ENCODE measurements around the gene UGP2. TPM values are rescaled to one million over a fixed set of nuclear protein-coding genes. Genes with fewer than 3 reads are reported as not detected.
A peak's percentile ranks its signal among the peaks of the same experiment; 100 is the strongest.
"Not testable (repeated sequence)": the region's sequence is repeated elsewhere in the genome, so short reads cannot be mapped to it uniquely, and the experiment has no call there.

The UGP2 gene
- 100 to 1,000 TPM in 11 of 12 donors, not detected in 1; 203 to 406 (median 344) TPM for polyA plus RNA-seq (ENCODE audit: insufficient read length in 12 of 12)
- long read RNA-seq, donor 1, transcript UGP2-202 (10 exons, 2,136 nt): major isoform, 12 of 28 reads
- long read RNA-seq, donor 1, partial matches to known transcripts: 14 of 28 reads
- long read RNA-seq, donor 1, other reads (novel, unspliced or antisense): 0 of 28 reads
- long read RNA-seq, donor 2, transcript UGP2-201 (10 exons, 2,338 nt): major isoform, 53 of 173 reads
- long read RNA-seq, donor 2, transcript UGP2-202 (10 exons, 2,136 nt): minor isoform, 45 of 173 reads
- long read RNA-seq, donor 2, transcript UGP2-203 (10 exons, 1,955 nt): minor isoform, 7 of 173 reads
- long read RNA-seq, donor 2, partial matches to known transcripts: 58 of 173 reads
- long read RNA-seq, donor 2, other reads (novel, unspliced or antisense): 5 of 173 reads
- long read RNA-seq, donor 3, transcript UGP2-202 (10 exons, 2,136 nt): major isoform, 13 of 41 reads
- long read RNA-seq, donor 3, transcript UGP2-201 (10 exons, 2,338 nt): minor isoform, 12 of 41 reads
- long read RNA-seq, donor 3, partial matches to known transcripts: 12 of 41 reads
- long read RNA-seq, donor 3, other reads (novel, unspliced or antisense): 0 of 41 reads
- long read RNA-seq, donor 4, transcript UGP2-201 (10 exons, 2,338 nt): major isoform, 10 of 25 reads
- long read RNA-seq, donor 4, transcript UGP2-202 (10 exons, 2,136 nt): minor isoform, 6 of 25 reads
- long read RNA-seq, donor 4, partial matches to known transcripts: 5 of 25 reads
- long read RNA-seq, donor 4, other reads (novel, unspliced or antisense): 0 of 25 reads
- long read RNA-seq, donor 5, transcript UGP2-201 (10 exons, 2,338 nt): major isoform, 58 of 209 reads
- long read RNA-seq, donor 5, transcript UGP2-202 (10 exons, 2,136 nt): minor isoform, 52 of 209 reads
- long read RNA-seq, donor 5, partial matches to known transcripts: 85 of 209 reads
- long read RNA-seq, donor 5, other reads (novel, unspliced or antisense): 7 of 209 reads
- long read RNA-seq, donor 6, transcript UGP2-202 (10 exons, 2,136 nt): minor isoform, 14 of 79 reads
- long read RNA-seq, donor 6, transcript UGP2-201 (10 exons, 2,338 nt): major isoform, 20 of 79 reads
- long read RNA-seq, donor 6, partial matches to known transcripts: 42 of 79 reads
- long read RNA-seq, donor 6, other reads (novel, unspliced or antisense): 0 of 79 reads
- long read RNA-seq, donor 7, transcript UGP2-201 (10 exons, 2,338 nt): major isoform, 14 of 54 reads
- long read RNA-seq, donor 7, transcript UGP2-202 (10 exons, 2,136 nt): minor isoform, 11 of 54 reads
- long read RNA-seq, donor 7, partial matches to known transcripts: 26 of 54 reads
- long read RNA-seq, donor 7, other reads (novel, unspliced or antisense): 0 of 54 reads
- long read RNA-seq, donor 8, transcript UGP2-203 (10 exons, 1,955 nt): minor isoform, 5 of 132 reads
- long read RNA-seq, donor 8, transcript UGP2-202 (10 exons, 2,136 nt): minor isoform, 48 of 132 reads
- long read RNA-seq, donor 8, transcript UGP2-201 (10 exons, 2,338 nt): major isoform, 61 of 132 reads
- long read RNA-seq, donor 8, partial matches to known transcripts: 12 of 132 reads
- long read RNA-seq, donor 8, other reads (novel, unspliced or antisense): 0 of 132 reads
- long read RNA-seq, donor 9, transcript UGP2-201 (10 exons, 2,338 nt): major isoform, 21 of 47 reads
- long read RNA-seq, donor 9, transcript UGP2-202 (10 exons, 2,136 nt): minor isoform, 9 of 47 reads
- long read RNA-seq, donor 9, partial matches to known transcripts: 11 of 47 reads
- long read RNA-seq, donor 9, other reads (novel, unspliced or antisense): 0 of 47 reads
- long read RNA-seq, donor 10, transcript UGP2-201 (10 exons, 2,338 nt): major isoform, 33 of 114 reads
- long read RNA-seq, donor 10, transcript UGP2-202 (10 exons, 2,136 nt): major isoform, 33 of 114 reads
- long read RNA-seq, donor 10, partial matches to known transcripts: 35 of 114 reads
- long read RNA-seq, donor 10, other reads (novel, unspliced or antisense): 9 of 114 reads
- long read RNA-seq, donor 11, transcript UGP2-202 (10 exons, 2,136 nt): minor isoform, 30 of 170 reads
- long read RNA-seq, donor 11, transcript UGP2-201 (10 exons, 2,338 nt): major isoform, 60 of 170 reads
- long read RNA-seq, donor 11, transcript UGP2-203 (10 exons, 1,955 nt): minor isoform, 5 of 170 reads
- long read RNA-seq, donor 11, partial matches to known transcripts: 74 of 170 reads
- long read RNA-seq, donor 11, other reads (novel, unspliced or antisense): 0 of 170 reads

DNA sequence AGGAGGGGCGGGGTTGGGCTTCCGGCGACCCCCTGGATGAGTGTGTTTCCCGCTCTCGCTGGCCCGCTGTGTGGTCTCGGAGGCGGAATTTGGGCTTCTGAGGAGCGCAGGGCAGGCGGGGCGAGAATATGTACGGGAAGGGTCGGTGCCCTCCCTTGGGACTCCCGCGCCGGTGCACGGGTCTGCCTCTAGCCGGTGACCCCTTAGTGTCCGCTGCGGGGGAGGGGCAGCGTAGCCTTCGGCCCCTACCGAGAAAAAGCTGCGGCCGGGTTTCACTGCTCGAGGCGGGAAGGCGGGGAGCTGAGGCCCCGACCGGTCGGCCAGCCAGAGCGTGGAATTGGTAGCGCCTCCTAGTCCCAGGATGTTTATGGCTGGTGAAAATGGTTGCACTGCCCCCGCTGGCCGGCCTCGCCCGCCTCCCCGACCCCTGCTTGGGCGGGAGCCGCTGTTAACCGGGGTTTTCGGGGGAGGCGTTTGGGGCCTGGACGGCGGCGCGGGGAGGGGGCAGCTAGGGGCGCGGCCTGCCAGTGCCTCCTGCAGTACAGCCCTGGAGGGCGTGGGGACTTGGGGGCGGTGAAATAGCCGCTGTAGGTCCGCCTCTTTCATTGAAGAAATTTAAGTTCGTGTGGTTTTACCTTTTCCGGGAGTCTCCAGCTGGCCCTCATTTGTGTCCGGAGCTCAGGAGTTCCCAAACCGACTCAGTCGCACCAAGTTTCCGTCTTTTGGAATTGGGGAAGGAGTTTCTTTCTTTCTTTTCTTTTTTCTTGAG is at the start of gene UGP2:
Gene UGP2, plus strand, starts transcription at position 643 of the 769 bp plus-strand sequence. CDS start 290 bp downstream, outside the sequence.
- DNase-seq: peak; percentile 90

DNA sequence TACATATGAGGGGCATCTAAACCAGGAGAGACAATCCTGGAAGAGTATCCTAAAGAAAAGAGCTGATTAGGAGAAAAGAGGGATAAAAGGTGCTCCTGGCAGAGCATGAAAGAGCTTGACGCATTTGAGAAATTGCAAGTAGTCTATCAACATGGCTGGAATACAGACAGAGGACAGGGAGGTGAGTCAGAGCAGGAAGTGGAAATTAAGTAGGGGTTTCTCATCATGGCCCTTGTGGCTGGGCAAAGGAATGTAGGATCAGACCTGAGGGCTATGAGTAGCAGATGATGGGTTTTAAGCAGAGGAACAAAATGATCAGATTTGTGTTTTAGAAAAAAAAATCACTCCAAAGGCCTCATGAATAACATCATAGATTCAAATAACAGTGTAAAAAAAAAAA is 49.2 kb upstream of the UGP2 start:
- DNase-seq: no peak

DNA sequence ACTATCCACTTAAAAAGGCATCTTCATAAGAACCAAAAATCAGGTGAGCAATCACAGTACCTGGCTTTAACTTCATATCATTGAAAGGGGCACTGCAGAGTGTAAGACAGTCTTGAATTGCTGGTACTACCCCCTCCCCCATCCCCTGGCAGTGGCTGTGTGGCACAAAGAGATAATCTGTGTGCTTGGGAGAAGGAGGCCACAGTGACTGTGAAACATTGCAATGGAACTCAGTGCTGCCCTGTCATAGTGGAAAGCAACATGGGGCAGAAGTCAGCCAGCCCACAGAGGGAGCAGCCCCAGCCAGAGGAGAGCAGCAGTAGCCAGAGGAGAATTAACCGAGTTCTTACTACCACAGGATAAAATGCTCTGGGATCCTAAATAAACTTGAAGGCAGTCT is 45.3 kb upstream of the UGP2 start:
- DNase-seq: no peak

DNA sequence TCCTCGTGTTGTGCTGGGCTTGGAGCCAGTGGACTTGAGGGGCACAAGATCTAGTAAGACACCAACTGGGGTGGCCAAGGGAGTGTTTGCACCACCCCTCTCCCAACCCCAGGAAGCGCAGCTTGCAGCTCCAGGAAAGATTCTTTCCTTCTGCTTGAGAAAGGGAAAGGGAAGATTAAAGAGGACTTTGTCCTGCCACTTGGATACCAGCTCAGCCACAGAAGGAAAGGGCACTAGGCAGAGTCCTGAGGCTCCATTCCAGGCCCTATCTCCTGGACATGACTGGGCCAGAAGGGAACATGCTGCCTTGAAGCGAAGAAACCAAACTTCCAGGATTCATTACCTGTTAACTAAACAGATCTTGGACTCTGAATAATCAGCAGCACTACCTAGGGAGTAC is 44.9 kb upstream of the UGP2 start:
- DNase-seq: no peak

DNA sequence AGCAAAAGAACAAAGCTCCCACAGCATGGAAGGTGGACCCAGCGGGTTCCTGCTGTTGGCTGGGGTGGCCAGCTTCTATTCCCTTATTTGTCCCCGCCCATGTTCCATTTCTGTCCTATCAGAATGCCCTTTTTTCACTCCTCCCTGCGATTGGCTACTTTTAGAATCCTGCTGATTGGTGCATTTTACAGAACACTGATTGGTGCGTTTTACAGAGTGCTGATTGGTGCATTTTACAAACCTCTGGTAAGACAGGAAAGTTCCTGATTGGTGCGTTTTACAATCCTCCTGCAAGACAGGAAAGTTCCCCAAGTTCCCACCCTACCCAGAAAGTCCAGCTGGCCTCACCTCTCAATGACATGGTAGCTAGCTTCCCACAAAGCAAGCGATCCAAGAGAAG is 40.2 kb upstream of the UGP2 start:
- no peak for DNase-seq

DNA sequence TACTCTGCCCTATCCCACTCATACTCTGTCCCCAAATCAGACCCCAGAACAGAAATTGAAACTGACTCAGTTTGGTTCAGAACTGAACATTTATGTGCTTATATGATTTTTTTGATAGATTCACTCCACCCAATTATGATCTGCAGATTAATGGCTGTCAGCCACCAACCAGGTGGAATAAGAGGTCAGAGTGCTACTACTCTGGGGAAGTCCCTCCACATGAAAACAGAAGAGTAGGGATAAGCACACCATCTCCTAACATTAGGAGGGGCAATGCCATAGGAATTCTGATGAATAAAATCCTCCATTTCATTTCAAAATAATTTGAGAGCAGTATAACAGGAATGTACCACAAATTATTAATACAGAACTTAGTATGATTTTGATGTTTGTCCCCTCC is 36.3 kb upstream of the UGP2 start:
- DNase-seq: no peak

DNA sequence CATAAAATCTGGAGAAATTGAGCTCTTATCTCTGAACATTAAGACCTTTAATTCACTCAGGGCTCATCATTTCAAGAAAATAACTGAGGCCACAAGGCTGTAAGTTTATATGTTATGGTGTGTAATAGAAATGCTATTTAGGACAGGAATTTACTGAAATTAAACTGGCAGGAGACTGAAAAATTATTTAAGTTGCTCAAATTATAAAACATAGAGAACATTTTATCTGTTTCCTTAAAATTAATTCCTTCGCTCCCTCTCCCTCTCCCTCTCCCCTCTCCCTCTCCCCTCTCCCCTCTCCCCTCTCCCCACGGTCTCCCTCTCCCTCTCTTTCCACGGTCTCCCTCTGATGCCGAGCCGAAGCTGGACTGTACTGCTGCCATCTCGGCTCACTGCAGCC is 33.7 kb upstream of the UGP2 start:
- not testable (repeated sequence) for DNase-seq

DNA sequence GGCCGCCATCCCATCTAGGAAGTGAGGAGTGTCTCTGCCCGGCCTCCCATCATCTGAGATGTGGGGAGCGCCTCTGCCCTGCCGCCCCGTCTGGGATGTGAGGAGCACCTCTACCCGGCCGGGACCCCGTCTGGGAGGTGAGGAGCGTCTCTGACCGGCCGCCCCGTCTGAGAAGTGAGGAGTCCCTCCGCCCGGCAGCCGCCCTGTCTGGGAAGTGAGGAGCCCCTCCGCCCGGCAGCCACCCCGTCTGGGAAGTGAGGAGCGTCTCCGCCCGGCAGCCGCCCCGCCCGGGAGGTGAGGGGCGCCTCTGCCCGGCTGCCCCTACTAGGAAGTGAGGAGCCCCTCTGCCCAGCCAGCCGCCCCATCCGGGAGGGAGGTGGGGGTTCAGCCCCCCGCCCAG is 32.8 kb upstream of the UGP2 start:
- not testable (repeated sequence) for DNase-seq

DNA sequence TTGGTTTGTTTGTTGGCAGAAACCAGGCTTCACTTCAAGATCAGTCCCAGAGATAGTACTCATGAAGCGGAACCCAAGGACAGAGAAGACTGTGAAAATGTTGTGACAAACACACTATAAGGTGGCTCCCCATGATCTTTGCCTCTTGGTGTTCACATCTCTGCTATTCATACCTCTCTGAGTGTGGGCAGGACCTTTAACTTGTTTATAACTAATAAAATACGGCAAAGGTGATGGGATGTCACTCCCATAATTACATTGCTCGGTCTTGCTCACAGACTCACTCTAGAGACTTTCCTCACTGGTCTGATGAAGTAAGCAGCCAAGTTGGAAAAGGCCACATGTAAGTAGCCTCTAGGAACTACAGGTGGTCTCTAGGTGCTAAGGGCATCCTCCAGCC is 30.6 kb upstream of the UGP2 start:
- DNase-seq: no peak

DNA sequence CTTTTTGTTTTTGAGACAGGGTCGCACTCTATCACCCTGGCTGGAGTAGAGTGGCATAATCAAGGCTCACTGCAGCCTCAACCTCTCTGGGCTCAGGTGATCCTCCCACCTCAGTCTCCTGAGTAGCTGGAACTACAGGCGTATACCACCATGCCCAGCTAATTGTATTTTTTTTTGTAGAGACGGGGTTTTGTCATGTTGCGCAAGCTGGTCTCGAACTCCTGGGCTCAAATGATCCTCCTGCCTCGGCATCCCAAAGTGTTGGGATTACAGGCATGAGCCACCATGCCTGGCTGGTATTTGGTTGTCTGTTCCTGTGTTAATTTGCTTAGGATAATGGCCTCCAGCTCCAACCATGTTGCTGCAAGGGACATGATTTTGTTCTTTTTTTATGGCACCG is 29.8 kb upstream of the UGP2 start:
- not testable (repeated sequence) for DNase-seq

DNA sequence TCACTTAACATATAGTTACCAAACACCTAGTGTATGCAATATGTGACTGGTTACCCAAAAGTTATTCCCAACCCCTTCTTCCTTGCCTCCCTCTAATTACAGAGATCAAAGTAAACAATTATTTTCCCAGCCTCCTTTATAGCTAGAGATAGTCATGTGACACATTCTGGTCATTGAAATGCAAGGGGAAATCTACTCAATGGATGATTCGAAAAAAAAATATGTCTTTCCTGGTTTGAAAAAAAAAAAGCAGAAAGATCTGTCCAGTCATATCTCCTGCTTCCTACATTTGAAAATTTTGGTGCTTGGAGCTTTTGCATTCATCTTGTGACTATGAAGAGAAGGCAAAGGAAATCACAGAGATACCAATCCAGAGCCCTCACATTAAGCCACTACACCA is 27.6 kb upstream of the UGP2 start:
- no peak for DNase-seq

DNA sequence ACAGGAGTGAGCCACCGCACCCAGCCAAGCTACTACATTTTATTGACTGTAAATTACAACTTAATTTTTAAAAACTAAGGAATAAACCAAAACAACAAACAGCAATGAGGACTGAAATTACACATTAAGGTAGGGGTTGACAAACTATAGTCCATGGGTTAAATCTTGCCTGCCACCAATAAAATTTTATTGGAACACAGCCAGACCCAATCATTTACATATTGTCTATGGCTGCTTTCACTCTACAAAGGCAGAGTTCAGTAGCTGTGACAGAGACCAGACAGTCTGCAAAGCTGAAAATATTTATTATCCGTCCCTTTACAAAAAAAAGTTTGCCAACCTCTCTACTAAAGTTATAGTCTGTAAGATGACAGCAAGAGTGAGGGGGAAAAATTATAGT is 24.3 kb upstream of the UGP2 start:
- DNase-seq: no peak

DNA sequence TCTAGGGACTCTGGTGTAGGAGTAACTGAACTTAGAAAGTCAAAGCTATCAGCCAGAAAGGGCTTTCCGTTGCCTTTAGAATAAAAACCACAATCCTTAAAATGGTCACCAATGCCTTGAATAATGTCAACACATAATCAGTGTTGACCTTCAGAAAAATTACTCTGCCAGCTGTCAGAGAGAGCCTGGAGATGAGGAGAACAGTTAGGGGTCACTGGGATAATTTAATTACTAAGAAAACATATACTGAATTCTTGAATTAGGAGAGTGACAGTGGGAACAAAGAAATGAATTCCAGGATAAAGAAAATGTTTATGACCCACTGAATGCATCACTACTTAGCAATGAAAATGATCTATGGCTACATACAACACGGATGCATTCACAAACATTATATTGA is 23.4 kb upstream of the UGP2 start:
- DNase-seq: no peak

DNA sequence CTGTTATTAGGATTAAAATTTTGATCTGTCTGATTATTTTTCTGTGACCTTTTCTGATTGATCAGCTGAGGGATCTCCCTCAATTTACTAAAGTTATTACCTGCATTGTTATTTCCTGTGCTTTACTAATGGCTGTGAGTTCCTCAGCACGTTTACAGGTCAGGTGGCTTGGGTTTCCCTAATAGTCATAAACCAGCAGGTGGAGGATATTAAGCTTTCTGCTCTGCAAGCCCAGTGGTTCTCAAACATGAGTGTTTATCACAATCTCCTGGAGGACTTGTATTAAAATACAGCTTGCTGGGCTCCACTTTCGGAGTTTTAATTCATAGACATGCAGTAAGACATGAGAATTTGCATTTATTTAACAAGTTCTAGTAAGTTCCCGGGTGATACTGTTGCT is 22.4 kb upstream of the UGP2 start:
- no peak for DNase-seq

DNA sequence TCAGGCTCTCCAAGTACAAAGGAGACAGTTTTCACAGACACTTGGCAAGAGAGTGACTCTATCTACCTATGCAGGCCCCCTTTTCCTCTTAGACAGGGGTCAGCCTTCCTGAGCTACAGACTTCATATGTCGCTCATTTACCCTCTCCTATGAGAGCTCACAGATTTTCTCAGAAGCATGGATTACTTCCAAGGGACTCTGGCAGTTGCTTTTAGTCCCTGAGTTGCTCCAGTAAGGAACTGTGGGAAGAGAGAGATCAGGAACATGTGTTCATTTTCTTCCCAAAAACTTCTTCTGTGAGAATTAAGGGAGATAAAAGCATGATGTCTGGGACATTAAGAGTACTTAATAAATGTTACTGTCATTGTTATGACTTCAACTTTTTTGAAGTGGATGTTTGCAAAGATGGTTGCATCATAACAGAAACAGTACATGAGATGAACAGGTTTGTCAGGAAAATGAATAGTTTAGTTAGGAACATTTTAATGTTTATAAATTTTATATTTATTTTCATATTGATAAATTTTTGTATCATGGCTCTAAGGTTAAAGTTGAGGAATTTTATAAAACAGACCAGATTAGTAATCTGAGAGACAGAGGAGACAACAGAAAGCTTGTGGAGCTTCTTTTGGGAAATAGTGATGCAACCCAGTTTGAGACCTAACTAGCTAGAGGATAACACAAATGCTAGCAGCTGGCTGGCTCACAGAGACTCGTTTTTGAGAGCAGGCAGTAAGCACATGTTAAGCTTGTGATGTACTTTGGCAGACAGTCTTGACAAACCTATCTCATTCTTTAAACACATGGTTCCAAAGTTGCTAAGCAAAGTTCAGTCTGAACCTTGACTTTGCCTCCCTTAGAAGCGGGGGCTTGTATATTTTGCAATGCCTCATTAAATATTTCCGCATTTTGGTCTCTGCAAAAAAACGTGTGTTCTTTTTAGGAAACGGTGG is 21.7 kb upstream of the UGP2 start:
- DNase-seq: peak; percentile 64

DNA sequence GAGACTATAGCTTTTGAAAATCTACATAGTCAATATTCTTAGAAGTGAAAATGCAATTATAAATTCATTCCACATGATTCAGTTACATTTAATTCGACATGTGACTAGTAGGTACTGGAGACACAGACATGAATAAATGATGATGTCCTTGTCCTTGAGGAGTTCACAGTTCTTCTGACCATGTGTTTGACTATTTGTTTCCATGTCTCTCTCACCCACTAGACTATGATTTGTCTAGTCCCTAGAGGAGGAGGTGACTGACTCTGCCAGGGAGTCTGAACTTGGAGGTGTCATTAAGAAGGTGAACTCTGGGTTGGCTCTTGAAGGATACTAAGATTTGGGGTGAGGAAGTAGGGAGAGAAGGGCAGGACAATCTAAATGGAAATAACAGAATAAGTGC is 20.7 kb upstream of the UGP2 start:
- no peak for DNase-seq

DNA sequence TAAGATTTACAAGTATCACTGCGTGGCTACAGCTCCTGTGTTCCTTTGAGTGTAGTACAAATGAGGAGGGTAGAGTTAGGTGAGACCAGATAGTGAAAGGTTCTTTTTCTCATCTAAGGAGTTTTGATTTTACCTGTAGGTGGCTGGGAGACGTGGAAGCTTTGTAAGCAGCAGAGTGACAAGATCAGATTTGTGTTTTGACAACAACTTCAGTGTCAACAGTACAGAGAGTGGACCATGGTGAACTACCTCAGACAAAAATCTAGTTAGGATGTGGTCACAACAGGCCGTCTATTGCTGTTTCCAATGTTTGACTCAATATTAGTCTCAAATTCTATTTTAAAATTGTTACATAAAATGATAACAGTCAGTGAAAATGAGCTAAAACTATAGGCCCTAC is 20.3 kb upstream of the UGP2 start:
- DNase-seq: no peak

DNA sequence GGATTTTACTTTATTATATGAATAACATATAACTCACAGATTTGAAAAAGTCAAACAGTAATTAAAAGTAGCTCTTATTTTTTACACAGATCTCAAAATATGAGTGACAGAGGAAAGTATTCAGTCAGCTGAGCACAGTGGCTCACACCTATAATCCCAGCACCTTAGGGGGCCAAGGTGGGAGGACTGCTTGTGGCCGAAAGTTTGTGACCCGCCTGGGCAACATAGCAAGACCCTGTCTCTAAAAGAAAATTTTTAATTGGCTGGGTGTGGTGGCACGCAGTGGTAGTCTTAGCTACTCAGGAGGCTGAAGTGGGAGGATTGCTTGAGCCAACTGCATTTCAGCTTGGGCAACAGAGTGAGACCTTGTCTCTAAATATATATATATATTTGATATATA is 19.2 kb upstream of the UGP2 start:
- DNase-seq: no peak
